GM21367 (cell line): ENCODE data around the gene CLDN1.

Experiments used
- ATAC-seq: cut with Tn5 transposase; IDR thresholded peaks from one replicate; pipeline ENCODE4 v1.9.1; 2021; ENCODE audit not compliant: unreplicated experiment

The CLDN1 gene

DNA sequence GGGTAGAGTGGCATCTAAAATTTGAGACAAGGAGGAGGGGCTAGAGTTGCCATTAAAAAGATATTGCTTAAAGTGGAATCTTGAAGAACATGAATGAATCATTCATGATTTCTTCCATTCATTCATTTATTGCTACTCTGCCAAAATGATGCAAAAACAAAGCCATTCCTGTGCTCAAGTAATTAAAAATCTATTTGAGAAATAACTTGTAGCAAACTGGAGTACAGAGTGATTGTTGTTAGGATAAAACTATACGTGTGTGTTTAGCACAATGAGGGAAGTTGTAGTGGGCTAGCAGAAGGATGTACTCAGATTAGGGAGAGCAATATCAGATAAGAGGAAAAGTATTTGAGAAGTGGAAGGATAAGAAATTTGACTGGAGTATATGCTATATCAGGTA, 11.7 kb upstream of the CLDN1 start:
- no peak for ATAC-seq

DNA sequence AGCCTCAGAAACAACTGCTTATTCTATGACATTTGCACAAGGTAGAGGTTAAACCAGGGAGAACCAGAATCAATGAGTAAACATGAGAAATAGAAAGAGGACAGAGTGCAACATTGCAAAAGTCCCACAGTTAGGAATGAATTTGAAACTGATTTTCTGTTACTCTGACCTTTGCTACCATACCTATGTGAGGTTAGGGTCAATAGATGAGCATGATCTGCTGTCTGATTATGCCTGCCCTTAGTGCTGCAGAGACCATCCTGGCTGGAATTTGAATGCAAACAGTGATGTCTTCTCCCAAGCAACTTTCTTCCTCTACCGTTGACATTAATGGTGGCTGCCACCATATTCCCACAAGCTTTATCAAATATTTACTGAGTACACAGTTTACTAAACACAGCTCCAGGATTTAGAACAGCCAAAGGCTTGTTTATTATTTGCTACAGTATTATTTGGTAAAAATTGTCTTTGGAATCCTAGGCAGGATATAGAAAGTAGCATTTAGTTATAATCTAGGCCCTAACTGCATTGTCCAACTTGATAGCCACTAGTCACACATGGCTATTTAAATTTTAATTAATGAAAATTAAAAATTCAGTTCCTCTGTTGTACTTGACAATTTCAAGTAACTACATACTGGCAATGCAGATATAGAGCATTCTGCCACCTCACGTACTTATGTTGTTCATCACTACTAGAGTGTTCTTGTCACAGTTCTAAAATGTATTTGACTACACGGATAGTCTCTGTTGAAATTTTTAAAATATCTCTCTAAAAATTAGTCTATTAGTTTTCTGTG, 8.9 kb upstream of the CLDN1 start:
- no peak for ATAC-seq

DNA sequence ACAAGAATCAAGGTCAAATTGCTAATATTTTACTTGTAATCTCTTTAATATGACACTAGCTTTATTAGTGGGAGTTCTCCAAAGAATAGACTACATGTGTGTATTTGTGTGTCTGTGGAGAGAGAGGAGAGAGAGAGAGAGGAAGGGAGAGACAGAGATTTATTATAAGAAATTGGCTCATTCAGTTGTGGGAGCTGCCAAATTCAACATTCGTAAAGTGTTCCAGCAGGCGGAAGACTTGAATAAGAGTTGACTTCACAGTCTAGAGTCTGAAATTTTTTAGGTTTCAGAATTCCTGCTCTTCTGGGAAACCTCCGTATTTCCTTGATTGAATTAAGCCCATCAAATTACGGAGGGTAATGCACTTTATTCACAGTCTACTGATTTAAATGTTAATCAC, 4.7 kb upstream of the CLDN1 start:
- ATAC-seq: no peak

DNA sequence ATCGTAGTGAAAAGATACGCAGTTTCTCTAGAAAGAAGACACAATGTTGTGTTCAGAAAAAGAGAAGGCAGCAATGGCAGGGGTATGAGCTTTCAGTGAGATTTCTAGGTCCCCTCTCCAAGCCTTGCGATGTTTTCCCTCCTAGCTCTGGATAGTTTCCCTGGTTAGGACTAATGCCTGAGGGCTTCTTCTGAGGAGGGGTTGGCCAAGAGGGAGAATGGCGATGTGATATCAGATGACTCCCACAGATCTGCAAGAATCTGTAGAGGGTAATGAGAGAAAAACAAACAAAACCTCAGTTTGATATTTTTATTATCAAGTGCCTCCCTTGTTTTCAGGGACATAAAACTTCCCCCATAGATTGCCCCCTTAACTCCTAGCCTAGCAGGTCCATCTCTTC, 4.1 kb upstream of the CLDN1 start:
- ATAC-seq: no peak

DNA sequence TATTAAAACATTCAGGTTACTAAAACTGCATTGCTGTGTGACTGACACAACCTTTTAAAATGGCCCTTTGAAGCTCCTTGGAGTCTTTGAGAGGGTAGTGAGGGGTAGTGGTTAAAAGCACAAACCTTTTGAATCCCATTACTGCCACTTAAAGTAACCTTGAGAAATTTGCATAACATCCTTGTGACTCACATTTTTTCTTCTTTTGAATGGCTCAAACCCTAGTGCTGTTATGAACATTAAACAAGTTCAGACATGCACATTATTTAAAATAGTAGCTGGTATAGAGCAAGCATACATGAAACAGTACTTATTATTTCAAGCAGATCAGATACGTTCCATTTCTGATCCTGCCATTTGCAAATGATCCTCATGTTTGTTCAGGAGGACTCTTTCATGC, 3.7 kb upstream of the CLDN1 start:
- no peak for ATAC-seq

DNA sequence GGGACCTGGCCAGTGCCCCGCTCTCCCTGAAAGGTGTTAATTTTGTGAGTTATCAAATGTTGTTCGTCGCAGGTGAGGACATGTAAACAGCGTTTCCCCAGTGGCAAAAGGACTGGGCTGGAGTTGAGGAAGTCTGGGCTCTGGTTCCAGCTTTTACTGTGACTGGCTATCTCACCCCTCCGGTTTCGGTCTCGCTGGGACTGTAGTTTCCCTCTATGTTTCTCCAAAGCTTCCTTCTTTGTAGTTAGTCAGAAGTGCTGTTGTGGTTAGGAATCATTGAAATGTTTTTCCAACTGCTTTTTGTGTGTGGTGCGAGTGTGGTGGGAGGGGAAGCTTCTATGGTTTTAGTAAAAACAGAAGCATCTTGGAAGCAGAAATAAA, 990 bp upstream of the CLDN1 start:
- no peak for ATAC-seq

DNA sequence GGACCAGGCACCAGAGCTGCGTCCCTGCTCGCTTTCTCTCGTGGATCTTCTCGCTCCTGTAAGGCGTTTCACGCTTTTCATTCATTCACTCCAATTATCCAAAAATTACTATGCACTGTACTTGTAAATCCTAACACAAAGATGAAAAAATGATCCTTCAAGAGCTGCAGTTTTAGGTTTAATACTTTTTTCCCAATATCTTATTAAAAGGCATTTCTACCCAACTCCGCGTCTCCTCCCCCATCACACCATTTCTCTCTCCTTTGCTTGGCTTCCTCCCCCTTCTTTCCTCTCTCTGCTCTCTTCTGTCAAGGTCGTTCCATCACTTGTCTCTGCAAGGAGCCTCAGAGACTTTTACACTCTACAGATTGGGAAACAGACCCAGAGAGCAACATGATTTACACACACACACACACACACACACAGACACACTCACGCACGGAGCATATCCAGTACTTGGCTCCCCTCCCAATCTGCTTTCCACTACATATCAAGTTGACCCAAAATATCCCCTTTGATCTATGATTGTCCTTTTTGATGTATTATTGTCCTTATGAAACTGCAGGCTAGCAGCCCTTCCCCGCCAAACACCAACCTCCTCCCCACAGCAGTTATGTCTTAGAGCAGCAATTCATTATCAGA, 479 bp upstream of the CLDN1 start:
- ATAC-seq: no peak

DNA sequence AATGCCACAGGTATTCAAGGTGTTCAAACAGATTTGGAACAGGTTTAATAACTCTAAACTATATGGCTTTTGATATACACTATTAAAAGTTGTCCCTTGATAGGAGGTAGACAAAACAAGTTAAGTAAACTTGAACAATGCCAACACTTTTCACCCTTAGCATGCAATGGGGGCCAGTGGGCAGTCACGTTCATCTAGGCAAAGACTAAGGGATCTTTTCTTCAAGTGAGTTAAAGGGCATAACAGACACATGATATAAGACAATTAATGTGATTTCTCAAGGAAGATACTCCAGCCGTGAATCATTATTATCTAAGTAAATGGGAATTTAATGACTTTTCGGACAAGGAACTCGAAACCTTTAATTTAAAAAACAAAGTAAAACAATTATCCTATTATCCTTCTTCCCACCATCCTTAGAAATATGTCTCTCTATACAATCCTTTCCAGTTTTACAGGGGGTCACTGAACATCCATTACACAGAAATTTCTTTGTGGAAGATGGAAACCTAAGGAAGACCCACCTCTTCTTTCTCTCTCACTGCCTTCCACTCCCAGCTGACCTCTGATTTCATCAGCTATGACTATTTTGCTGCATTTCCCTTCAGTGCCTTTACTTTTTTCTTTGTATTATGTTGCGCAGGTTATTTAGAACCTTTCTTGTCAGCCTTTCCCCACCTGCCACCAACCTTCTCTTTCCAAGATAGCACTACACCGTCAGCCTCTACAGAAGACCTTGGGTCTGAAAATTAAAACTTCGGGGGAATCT, 1.5 kb downstream of the CLDN1 start:
- ATAC-seq: no peak

DNA sequence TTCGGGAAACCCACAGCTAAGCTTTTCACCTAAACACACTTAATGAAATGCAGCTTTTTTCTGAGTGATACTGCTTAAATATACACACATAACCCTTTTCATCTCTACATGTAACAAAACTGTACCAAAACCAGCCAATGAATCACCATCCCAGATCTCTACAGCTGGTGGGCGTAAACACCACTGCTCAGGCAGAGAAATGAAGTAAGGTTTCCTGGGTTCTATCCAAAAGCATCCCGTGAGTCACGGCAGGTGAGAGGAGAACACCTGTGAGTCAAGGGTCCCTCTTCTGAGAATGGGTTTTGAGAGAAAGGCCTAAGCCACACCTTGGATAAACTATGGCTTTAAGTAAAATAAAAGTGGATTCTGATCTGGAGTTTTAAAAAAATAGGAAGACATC, 2.6 kb downstream of the CLDN1 start:
- no peak for ATAC-seq

DNA sequence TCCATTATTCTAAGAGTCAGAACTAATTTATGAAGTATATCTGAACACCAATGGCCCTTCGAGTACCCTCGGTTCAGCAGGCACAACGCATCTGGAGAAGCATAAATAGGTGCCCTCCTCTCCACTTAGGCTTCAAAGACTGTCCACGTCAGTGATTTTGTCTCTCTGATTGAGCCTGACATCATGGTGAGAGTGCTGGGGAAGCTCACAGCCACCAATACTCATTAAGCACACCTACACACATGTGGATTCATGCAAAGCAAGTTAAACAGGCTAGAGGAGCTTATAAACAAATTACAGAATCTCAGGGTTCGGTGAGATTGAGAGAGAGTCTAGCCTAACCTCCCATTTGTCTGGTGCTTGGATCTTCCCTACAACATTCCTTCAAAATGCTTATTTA, 3.6 kb downstream of the CLDN1 start:
- no peak for ATAC-seq

DNA sequence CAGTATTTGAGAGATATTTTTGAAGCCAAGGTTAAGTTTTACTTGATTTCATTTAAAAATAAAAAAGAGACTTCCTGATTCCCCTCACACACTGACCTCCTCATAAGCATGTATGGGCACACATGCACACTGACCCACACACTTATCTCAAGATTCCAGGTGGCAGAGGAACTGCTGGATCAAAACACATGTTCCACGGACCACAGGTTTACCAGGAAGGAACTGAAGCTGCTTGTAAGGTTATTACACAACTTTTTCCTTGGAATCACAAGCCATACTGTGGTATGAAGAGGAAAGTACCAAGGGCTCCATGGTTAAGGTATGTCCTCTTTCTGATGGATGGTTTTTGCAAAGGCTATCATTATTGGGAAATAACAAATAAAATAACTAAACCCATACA, 7.5 kb downstream of the CLDN1 start:
- ATAC-seq: no peak

DNA sequence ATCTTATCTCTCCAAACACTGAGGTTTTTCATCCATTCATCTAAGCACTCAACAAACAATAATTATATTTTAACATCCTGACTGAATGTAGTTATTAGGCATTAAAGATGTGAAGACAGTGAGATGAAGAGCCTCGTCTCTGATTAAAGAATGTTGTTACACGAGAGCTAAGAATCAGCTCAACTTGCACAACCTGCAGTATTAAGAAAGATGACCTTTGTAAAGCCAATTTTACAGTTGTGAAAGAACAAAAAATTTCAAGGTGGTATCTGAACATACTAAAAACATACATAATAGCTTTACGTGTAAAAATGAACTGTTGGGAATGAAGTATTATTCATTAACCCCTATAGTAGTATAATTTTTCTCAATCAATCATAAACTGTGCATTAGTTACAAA, 12.8 kb downstream of the CLDN1 start:
- ATAC-seq: no peak

DNA sequence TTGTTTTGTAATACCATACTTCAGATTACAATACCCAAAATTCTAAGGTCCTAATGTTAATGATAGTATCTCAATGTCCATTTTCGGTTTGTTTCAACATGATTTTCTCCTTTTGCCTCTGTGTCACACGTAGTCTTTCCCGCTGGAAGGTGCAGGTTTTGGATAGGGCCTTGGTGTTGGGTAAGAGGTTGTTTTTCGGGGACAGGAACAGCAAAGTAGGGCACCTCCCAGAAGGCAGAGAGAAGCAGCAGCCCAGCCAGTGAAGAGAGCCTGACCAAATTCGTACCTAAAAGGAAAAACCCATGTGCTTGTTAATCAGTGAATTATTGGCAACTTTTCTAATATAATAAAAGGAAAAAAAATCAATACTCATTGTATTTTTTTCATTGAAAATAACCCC, 14.1 kb downstream of the CLDN1 start:
- no peak for ATAC-seq

DNA sequence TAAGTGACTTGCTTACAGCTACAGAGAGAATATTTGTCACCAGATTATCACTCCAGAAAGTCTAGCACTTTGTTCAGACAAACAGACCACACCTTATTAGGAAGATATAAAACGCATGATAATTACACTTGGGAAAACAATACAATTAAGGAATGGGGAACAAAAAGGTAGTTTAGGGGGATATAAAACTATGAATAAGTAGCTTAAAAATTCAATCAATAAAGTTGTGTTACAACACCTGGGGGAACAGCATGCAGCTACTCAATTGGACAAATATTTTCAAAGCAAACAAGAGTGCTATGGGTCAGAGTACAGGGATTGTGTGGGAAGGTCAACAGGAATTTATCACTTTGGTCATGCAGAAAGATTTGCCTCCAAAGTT, 15.1 kb downstream of the CLDN1 start:
- ATAC-seq: no peak

DNA sequence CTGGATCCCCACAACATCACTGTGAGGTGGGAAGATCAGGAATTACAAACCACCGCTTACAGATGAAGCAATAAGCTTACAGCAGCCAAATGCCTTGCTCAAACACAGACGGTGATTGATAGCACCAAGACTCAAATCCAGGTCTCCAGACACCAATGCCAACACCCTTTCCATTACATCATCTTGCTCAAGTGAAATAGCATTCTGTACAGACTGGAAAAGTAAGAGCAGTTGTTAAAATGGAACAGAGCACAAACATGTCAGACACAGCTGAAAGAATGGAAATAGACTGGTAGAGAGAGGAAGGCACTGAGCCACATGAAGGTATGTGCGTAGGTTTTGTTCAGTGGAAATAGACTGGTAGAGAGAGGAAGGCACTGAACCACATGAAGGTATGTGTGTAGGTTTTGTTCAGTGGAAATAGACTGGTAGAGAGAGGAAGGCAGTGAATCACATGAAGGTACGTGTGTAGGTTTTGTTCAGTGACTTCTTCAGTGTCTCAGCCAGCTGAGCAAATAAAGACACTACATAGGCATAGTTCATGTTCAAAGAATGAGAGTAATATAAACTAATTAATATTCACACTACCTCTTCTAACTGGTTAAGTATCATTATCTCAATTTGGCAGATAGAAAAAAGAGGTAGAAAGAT, 15.6 kb downstream of the CLDN1 start:
- ATAC-seq: no peak

DNA sequence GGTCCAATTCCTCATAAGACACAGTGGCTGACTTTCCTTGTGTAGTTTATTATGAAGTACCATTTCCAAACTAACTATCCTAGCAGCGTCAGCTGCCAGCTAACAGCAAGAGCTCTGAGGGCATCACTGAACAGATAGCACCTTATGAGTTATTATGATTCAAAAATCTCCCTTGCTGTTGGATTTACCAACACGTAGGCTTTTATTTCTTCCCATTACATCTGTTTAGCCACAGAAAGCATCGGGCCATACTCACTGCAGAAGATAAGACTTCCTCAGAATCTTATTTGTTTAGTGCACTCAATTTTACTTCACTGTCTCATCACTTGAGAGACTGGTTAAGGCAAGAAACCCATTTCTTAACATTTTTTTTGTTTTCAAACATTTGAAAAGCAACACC, 16.2 kb downstream of the CLDN1 start:
- ATAC-seq: no peak

DNA sequence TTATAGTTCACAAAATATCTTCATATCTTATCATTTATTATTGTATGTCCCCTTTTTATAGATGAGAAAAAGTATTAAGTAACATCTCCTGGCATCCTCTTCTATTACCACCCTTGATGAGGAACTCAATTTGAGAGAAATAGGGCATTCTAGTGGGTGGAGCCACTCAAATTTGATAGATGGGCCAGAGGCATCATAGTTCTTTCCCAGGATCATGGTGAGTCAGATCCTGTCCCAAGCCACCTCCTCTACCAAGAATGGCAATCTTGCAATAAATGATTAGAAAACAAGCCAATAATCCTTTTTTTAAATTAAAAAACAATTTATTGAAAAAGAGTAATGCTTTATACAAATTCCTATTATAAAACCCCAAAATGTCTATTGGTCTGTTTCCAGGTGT, 16.8 kb downstream of the CLDN1 start:
- ATAC-seq: no peak

DNA sequence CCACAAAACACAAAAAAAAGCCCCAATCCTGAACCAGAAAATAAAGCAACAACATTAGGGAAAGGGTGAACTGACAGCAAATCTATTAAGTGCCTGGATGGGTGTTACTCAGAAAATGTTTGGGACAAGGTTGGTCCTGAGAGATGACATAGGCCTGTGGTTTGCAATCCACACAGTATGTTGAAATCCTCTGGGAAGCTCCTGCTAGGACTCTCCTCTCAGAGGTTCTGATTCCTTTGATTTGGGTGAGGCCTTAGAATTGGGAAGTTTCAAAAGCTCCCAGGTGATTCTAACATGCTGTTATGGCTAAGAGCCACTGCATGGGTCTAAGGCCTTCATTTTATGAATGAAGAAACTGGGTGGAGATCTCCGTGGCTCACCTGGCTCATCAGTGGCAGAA, 18.4 kb downstream of the CLDN1 start:
- ATAC-seq: no peak

DNA sequence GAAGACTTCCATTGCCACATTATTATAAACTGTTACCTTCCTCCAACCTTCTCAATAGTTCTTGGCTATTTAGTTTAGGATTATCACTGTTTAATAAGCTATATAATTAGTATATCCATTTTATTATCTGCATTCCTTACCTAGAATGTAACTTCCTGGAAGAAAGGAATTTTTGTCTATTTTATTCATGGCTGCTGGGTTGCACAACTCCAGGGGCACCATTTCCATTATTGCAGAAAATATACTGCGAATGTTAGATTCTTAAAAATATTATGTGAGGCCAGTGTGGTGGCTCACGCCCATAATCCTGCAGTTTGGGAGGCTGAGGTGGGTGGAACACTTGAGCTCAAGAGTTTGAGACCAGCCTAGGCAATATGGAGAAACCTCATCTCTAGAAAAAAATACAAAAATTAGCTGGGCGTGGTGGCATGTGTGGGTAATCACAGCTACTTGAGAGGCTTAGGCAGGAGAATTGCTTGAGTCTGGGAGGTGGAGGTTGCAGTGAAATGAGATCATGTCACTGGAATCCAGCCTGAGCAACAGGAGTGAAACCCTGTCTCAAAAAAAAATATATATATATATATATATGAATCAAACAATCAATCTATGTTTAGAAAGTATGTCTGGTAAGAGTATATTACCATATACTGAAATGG, 19.9 kb downstream of the CLDN1 start:
- no peak for ATAC-seq

DNA sequence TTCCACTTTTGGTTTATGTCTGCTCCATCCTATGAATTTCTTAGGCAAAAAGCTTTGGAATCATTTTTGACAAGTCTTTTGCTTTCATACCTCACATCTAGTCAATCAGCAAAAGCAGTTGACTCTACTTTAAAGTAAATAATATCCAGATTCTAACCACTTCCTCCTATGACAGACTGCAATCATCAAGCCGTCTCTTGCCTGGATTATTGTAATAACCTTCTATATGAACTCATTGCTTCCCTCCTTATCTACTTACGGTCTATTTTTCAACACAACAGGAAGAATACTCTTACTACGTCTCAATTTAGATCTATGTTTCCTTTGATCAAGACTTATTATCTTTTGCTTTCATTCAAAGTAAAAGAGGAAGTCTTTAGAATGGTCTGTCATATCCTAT, 20.7 kb downstream of the CLDN1 start:
- ATAC-seq: no peak

DNA sequence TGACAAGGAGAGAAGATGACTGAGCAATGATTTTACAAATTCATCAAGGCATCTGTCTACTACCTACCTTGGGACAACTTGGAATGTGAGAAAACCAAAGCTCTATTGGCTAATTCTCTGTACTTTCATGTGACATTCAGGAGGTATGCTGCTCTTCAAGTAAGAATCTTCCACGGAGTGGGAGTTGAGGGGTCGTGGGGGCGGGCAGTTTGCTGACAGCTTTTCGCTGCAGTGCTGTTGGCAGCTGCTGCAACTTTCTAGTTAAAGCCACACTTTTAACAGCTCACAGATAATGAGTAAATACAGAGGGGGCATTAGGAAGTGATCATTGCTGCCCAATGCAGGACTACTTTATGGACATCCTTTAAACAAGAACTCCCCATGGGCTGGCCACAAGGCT, 22.3 kb downstream of the CLDN1 start:
- ATAC-seq: no peak
